ENCODE data around the gene POU3F2.

POU3F2 gene

GRCh38 chr6:98831057-98831958 is 3.1 kb upstream of the POU3F2 start:
- H3K4me3 ChIP-seq (ENCODE audit: control insufficient read depth, low read depth, low read length), result no peak overlapping the region
- no peak for TF ChIP-seq CTCF (IDR thresholded peaks at IDR 0.05; ENCODE audit: control insufficient read depth, insufficient read depth, low read depth, low read length, missing control alignments)
- DNase-seq (ENCODE audit: low read depth), result no peak

- DNase-seq (ENCODE audit: low read depth), result no peak
- TF ChIP-seq CTCF (IDR thresholded peaks at IDR 0.05; ENCODE audit: control insufficient read depth, insufficient read depth, low read depth, low read length, missing control alignments), result no peak
- H3K4me3 ChIP-seq (ENCODE audit: control insufficient read depth, low read depth, low read length), result no peak overlapping the region
These were observed 2.5 kb upstream of the POU3F2 start for GRCh38 chr6:98831959-98832283.

GRCh38 chr6:98832284-98833056 is 1.9 kb upstream of the POU3F2 start:
- H3K4me3 ChIP-seq (ENCODE audit: control insufficient read depth, low read depth, low read length), result peak overlapping the region; percentile 60
- no peak for TF ChIP-seq CTCF (IDR thresholded peaks at IDR 0.05; ENCODE audit: control insufficient read depth, insufficient read depth, low read depth, low read length, missing control alignments)
- no peak for DNase-seq (ENCODE audit: low read depth)

- no peak for TF ChIP-seq CTCF (IDR thresholded peaks at IDR 0.05; ENCODE audit: control insufficient read depth, insufficient read depth, low read depth, low read length, missing control alignments)
- no peak for DNase-seq (ENCODE audit: low read depth)
- H3K4me3 ChIP-seq (ENCODE audit: control insufficient read depth, low read depth, low read length), result peak overlapping the region; percentile 60
These were observed 1.4 kb upstream of the POU3F2 start for GRCh38 chr6:98833057-98833306.

GRCh38 chr6:98833307-98834059 is 891 bp upstream of the POU3F2 start:
- TF ChIP-seq CTCF (IDR thresholded peaks at IDR 0.05; ENCODE audit: control insufficient read depth, insufficient read depth, low read depth, low read length, missing control alignments), result no peak
- DNase-seq (ENCODE audit: low read depth), result no peak
- peak overlapping the region; percentile 60 for H3K4me3 ChIP-seq (ENCODE audit: control insufficient read depth, low read depth, low read length)

- TF ChIP-seq CTCF (IDR thresholded peaks at IDR 0.05; ENCODE audit: control insufficient read depth, insufficient read depth, low read depth, low read length, missing control alignments), result no peak
- DNase-seq (ENCODE audit: low read depth), result no peak
- no peak overlapping the region for H3K4me3 ChIP-seq (ENCODE audit: control insufficient read depth, low read depth, low read length)
These were observed 1.0 kb downstream of the POU3F2 start for GRCh38 chr6:98835149-98836024.
